ENCODE measurements around the gene MAPK11. TPM values are rescaled to one million over a fixed set of nuclear protein-coding genes. Genes with fewer than 3 reads are reported as not detected.
A peak's percentile ranks its signal among the peaks of the same experiment; 100 is the strongest.

The MAPK11 gene
- total RNA-seq (2014; rRNA removed) (7.0 and 7.6 TPM in 2 replicates), Bru-seq, nascent RNA (percentile 37 among the genes with signal in this experiment), BruChase-seq, experiment 1, labeled RNA remaining after a 6-hour chase (percentile 49 among the genes with signal in this experiment), BruChase-seq, experiment 2, labeled RNA remaining after a 2-hour chase (percentile 42 among the genes with signal in this experiment)
- long read RNA-seq, partial matches to known transcripts = 0 of 6 reads
- long read RNA-seq, other reads (novel, unspliced or antisense) = 5 of 6 reads

DNA sequence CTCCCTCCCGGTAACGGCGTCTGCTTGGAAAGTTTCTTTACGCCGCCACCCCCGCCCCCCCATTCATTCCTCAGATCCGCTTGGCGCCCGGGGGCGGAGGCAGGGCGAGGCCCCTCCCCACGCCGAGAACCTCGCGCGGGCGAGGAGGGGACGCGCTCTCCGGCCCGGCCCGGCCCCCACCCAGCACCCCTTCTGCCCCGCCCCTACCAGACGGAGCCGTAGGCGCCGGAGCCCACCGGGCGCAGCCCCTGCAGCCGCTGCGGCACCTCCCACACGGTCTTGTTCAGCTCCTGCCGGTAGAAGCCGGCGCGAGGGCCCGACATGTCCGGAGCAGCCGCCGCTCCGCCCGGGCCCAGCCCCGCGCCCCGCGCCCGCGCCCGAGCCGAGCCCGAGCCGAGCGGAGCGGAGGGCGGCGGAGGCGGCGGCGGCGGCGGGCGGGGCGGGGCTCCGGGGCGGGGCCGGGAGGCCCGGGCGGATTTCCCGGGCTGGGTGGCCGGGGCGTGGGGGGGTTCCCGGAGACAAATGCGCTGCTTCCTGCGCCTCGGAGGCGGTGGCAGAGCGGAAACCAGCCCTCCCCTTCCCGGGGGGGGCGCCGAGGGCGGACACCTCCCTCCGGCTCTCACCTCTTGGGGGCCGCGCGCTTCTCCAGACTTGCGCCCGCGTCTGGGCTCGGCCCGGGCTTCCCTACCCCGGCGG lies at the start of gene MAPK11:
Gene MAPK11 (minus strand): TSS at position 411 of the 696 bp plus-strand sequence. CDS start 88 bp downstream, at position 323.
- peak within 1 kb of the TSS; percentile 68 for H3K4me3 ChIP-seq (ENCODE audit: low read length)
- H3K79me2 ChIP-seq (ENCODE audit: low read length) = no peaks in the 10 kb centered on the region
- H3K9ac ChIP-seq (ENCODE audit: low read length) = 0 out of 2 replicates have a peak within 1 kb of the TSS, but pooled peaks have one; percentile 22
- no peaks in the 10 kb centered on the region for H3F3A ChIP-seq (ENCODE audit: low read length, unreplicated experiment)
- no peaks in the 10 kb centered on the region for H3K9me2 ChIP-seq (replicated peaks; ENCODE audit: low read length)
- H4K20me1 ChIP-seq (ENCODE audit: low read length) = no peaks in the 10 kb centered on the region
- H3K4me2 ChIP-seq (ENCODE audit: low read length) = peak within 1 kb of the TSS; percentile 95
- peaks cover 11% of the 10 kb centered on the region for H3K4me1 ChIP-seq (ENCODE audit: insufficient read depth, low read length)
- peak within 1 kb of the TSS; percentile 68 for H2AFZ ChIP-seq (ENCODE audit: low read length)
- no peaks in the 10 kb centered on the region for H3K27me3 ChIP-seq (ENCODE audit: low read length)
- TF ChIP-seq EZH2phosphoT487 (IDR thresholded peaks at IDR 0.05; ENCODE audit: borderline replicate concordance, low read length) (no peak), EZH2 (IDR thresholded peaks at IDR 0.05; ENCODE audit: low read length, unreplicated experiment) (no peak)
- TF ChIP-seq, protein P1, sequence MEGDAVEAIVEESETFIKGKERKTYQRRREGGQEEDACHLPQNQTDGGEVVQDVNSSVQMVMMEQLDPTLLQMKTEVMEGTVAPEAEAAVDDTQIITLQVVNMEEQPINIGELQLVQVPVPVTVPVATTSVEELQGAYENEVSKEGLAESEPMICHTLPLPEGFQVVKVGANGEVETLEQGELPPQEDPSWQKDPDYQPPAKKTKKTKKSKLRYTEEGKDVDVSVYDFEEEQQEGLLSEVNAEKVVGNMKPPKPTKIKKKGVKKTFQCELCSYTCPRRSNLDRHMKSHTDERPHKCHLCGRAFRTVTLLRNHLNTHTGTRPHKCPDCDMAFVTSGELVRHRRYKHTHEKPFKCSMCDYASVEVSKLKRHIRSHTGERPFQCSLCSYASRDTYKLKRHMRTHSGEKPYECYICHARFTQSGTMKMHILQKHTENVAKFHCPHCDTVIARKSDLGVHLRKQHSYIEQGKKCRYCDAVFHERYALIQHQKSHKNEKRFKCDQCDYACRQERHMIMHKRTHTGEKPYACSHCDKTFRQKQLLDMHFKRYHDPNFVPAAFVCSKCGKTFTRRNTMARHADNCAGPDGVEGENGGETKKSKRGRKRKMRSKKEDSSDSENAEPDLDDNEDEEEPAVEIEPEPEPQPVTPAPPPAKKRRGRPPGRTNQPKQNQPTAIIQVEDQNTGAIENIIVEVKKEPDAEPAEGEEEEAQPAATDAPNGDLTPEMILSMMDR (conservative IDR thresholded peaks at IDR 0.05; ENCODE audit: low read depth, low read length) = no peak
- H3K36me3 ChIP-seq (ENCODE audit: low read depth, low read length) = peaks cover 2% of the 10 kb centered on the region; the same call in 1 of the 2 replicates
- ATAC-seq (peak; percentile 39), DNase-seq (peak; percentile 27)
- no peaks in the 10 kb centered on the region for H3K9me3 ChIP-seq (ENCODE audit: low read length)
- ChIA-PET CTCF (no interaction called here), POLR2A (ENCODE audit: unreplicated experiment) (no interaction called here)
- H3K27ac ChIP-seq (ENCODE audit: low read length) = no peak within 1 kb of the TSS
- intact Hi-C loops (cut with micrococcal nuclease) = loop anchor here (5.0 kb wide), 1 partner anchor 72 kb away; the partner anchor contains the start of gene PPP6R2
- BruUV-seq (replicated peaks) = no TSS peak

DNA sequence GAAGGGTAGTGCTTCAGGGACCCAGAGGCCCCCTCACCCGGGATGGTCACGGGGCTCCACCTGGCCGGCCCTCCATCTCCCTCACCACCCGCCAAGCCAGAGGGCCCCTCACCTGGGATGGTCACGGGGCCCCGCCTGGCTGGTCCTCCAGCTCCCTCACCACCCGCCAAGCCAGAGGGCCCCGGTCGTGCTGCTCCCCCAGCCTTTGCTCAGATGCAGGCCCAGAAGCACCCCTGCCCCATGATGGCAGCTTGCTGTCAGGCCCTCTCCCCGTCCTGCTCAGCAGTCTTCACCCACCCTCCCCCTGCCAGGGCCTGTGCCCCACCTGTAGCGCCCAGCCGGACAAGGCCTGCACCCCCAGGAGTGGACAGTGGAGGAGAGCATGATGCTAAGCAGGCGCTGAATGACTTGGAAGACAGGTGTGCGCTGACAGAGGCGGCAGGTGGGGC lies 49.3 kb upstream of the MAPK11 start:
- ChIA-PET CTCF (no interaction called here), POLR2A (ENCODE audit: unreplicated experiment) (no interaction called here)
- H3K4me3 ChIP-seq (ENCODE audit: low read length) = no peak overlapping the region
- H3K27ac ChIP-seq (ENCODE audit: low read length) = no peak overlapping the region
- H3K27me3 ChIP-seq (ENCODE audit: low read length) = no peaks in the 10 kb centered on the region
- H3K9me3 ChIP-seq (ENCODE audit: low read length) = no peaks in the 10 kb centered on the region
- no peak overlapping the region for H3K4me2 ChIP-seq (ENCODE audit: low read length)
- no peaks in the 10 kb centered on the region for H4K20me1 ChIP-seq (ENCODE audit: low read length)
- H3K4me1 ChIP-seq (ENCODE audit: insufficient read depth, low read length) = no peaks in the 10 kb centered on the region
- no peaks in the 10 kb centered on the region for H3F3A ChIP-seq (ENCODE audit: low read length, unreplicated experiment)
- H3K9me2 ChIP-seq (replicated peaks; ENCODE audit: low read length) = no peaks in the 10 kb centered on the region
- no peak overlapping the region for H2AFZ ChIP-seq (ENCODE audit: low read length)
- intact Hi-C loops (cut with micrococcal nuclease) = no loop called here
- H3K9ac ChIP-seq (ENCODE audit: low read length) = no peak overlapping the region
- TF ChIP-seq, protein P1 (conservative IDR thresholded peaks at IDR 0.05; ENCODE audit: low read depth, low read length) = no peak
- TF ChIP-seq EZH2 (IDR thresholded peaks at IDR 0.05; ENCODE audit: low read length, unreplicated experiment) = no peak
- no peak for TF ChIP-seq EZH2phosphoT487 (IDR thresholded peaks at IDR 0.05; ENCODE audit: borderline replicate concordance, low read length)
- no TSS peak for BruUV-seq (replicated peaks)
- H3K36me3 ChIP-seq (ENCODE audit: low read depth, low read length) = no peaks in the 10 kb centered on the region
- no peak for DNase-seq
- no peak for ATAC-seq
- H3K79me2 ChIP-seq (ENCODE audit: low read length) = no peaks in the 10 kb centered on the region
